Stimulated activated CD4-positive, alpha-beta T cell treated with anti-CD3 and anti-CD28 coated beads, Interleukin-15, amount 100 ng/mL, for 24 hours (primary cell): ENCODE data around the gene RIN1.
A peak's percentile ranks its signal among the peaks of the same experiment; 100 is the strongest.
"Not testable (repeated sequence)": the region's sequence is repeated elsewhere in the genome, so short reads cannot be mapped to it uniquely, and the experiment has no call there.

Experiments used
- DNase-seq: peaks from one replicate; pipeline ENCODE4 v3.0.0-alpha.2; 2020

The RIN1 gene

DNA sequence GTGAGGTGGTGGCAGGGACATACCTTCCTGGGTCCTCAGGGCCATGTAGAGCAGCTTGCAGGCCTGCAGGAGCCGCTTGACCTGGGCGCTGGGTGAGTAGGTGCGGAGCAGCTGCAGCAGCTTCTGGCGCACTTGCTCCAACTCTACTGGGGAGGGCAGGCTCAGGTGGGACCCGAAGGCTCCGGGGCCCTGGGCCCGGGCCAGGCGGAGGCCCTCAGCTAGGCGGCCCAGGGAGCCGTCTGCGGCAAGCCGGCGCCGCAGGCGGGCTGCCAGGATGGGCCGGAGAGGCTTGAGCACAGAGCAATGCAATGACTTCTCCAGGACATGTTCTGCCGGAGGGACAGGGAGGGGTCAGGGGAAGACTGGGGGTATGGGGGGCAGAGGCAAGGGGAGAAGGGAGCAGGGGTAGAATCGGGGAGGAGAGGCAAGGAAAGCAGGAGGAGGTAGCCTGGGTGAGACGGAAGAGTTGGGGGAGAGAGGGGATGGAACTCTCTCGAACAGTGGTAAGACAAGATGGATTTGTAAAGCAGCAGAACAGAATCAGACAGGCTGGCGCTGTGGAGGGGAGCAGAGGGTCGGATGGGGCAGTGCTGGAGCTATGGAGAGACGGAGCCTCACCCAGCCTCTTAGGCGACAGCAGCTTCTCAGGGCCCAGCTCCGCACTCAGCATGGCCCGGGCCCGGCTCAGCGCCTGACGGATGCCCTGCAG lies 2.2 kb downstream of the RIN1 start:
- DNase-seq, result no peak

DNA sequence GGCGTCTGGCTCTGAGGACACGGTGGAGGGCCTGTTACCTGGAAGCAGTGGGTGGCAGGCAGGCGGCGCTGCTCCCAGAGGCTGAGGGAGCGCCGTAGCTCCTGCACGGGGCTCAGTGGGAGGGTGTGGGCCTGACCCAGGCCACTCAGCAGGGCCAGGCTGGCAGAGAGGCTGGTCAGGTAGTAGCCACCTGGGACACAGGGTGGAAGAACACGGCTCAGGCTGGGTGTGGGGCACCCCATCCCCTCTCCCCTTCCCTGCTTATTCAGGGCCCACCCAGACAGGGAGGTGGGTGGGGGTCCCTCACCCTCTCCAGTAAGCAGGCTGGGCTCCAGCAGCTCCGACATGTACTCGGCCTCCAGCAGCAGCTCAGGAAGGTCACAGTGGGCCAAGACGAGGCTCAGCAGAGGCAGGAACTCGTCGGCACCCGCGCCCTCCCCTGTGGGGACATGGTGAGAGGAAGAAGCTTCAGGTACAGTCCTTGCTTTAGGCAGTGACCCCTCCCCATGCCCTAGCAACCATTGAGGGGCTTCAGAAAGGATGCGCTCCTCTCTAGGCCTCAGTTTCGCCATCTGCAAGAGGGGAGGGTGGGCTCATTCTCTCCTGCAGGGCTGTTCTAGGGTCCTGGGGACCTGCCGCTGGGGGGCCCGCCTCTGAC lies 2.9 kb downstream of the RIN1 start:
- DNase-seq, result no peak

DNA sequence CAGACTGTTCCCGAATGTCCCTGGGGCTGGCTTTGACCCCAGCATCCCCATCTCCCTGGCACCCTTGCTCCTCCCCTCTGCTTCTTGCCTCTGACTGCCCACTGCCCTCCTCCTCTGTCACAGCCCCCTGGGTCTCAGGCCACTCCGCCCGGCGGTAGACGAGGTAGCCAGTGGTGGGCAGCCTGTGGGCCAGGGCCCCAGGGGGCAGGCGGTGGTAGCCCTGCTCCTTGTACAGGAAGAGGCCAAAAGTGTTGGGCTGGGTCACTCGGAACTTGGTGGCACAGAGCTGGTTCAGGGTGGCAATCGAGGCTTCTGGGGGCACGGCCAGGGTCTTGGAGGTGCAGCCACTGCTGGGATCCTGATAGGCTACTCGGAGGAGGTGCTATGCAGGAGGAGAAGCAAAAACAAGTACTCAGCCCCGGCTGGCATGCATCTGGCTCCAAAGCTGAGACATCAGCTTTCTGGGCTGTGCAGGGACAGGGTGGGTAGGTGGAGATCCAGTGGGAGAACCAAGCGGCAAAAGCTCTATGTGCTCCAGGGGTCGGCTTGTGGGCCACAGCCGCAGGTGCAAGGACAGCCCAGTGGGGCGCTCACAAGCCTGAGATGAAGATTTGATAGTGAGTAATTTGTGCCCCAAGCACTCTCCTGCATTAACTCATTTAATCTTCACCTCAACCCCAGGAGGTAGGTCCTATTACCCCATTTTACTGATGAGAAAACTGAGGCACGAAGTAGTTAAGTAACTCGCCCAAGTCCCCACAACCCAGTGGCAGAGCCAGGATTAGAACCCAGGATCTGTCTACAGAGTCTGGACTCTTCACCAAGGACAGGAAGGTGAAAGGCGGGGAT lies 3.6 kb downstream of the RIN1 start:
- DNase-seq, result no peak

DNA sequence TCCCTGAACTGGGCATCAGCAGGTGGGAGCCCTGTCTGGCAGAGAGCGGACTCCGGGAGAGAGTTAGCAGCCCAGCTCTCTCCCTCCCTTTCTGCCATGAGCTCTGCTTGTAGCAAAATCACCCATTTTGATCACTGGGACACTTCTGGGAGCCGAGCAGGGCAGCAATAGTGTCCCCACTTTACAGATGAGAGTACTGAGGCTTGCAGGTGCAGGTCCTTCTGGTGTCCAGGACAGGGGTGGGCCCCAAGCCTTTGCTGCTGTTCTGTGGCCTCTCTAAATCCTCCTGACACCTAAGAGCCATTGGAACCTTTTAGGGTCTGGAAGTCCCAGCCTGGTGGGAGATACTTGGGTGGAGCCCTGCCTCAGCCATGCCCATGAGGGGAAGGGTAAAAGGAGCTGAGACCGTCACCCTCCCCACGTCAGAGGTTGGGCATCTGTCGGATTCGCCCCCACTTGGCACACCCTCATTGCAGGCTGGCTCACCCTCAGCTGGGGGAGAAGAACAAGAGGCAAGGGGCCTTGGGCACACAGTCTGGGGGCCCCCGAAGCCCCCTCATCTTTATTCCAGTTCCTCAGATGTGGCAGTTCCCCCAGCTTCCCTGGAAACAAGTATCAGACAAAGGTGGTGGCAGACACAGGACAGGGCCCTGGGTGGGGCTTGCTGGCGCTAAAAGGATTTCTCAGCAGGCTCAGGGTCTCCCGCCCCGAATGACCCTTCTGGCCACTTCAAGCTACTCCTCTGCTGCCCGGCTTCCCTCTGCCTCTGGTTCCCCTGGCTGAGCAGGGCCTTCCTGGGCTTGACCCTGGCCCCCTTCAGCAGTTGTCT lies 4.5 kb downstream of the RIN1 start:
- DNase-seq, result no peak

DNA sequence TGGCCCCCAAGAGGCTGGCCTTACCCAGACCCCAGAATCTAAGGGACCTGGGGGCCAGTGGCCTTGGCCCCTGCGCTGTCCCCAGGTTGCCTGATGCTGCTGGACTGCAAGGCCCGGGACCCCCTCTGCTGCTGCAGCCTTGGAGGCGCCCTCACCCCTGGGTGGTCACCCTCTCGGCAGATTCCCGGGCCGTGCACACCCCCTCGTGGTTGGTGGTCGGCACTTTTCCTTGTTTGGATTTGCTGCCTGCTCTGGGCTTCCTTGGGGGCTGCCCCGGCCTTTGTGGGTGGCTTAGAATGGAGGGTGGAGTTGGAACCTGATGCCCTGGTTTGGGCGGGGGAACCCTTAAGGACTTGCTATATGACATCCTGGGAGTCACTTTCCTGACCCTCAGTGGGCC lies 5.3 kb downstream of the RIN1 start:
- no peak for DNase-seq

DNA sequence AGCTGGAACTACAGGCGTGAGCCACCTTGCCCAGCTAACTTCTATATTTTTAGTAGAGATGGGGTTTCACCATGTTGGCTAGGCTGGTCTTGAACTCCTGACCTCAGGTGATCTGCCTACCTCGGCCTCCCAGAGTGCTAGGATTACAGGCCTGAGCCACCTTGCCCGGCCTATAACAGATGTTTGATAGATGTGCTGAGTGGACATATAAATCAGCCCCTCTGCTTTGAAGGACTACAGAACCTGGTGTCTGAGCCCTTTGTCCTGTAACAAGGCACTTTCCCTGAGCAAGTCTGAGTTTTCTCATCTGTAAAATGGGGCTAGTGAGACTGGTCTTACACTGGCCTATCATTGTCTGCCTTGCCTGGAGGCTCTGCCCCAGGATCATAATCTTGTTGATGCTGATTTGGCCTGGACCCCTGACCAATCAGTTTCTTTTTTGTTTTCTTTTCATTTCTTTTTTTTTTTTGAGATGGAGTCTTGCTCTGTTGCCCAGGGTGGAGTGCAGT lies 7.0 kb downstream of the RIN1 start:
- DNase-seq, result no peak

DNA sequence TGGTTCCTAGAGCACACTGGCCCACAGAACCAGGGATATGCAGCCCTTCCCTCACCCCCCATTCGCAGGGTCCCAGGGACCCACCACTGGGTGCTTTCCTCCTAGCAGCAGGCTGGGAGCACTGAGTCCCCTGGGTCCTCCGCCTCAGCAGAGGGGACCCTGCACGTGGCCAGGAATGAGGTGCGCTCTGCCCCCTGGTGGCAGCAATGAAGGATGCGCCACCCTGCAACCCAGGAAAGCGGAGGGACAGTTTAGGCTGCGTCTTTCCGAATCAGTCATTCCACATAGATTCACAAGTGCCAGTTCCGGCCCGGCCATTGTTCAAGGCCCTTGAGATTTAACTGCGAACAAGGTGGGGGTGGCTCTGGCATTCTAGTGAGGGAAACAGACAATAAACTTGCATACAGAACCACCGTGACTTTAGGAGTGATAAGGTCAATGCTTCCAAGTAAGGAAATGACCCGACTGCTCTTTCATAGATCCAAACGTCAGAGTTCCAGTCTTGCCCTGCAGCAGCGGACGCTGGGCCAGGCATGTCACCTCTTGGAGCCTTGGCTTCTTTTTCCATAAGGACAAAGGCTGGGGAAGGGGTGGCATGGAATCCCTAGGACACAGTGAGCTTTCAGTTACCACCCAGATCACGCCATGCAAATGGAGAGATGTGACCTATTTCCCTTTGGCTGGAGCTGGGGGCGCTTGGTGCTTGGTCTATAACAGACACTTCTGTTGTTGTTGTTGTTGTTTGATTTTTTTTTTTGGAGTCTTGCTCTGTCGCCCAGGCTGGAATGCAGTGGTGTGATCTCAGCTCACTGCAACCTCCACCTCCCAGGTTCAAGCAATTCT lies 7.7 kb downstream of the RIN1 start:
- DNase-seq, result peak; percentile 88

DNA sequence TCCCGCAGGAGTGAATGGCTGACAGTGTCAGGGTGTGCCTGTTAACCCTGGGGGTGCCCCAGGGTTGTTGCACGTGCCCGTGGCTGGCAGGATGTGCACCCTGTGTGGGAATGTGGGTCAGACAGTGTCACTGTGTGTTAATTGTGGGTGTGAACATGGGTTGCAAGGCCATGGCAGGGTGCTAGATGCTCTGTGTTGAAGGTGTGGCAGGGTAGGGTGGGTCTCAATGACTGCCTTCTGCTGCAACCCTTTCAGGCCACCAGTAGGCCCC lies 8.3 kb downstream of the RIN1 start:
- peak; percentile 29 for DNase-seq

DNA sequence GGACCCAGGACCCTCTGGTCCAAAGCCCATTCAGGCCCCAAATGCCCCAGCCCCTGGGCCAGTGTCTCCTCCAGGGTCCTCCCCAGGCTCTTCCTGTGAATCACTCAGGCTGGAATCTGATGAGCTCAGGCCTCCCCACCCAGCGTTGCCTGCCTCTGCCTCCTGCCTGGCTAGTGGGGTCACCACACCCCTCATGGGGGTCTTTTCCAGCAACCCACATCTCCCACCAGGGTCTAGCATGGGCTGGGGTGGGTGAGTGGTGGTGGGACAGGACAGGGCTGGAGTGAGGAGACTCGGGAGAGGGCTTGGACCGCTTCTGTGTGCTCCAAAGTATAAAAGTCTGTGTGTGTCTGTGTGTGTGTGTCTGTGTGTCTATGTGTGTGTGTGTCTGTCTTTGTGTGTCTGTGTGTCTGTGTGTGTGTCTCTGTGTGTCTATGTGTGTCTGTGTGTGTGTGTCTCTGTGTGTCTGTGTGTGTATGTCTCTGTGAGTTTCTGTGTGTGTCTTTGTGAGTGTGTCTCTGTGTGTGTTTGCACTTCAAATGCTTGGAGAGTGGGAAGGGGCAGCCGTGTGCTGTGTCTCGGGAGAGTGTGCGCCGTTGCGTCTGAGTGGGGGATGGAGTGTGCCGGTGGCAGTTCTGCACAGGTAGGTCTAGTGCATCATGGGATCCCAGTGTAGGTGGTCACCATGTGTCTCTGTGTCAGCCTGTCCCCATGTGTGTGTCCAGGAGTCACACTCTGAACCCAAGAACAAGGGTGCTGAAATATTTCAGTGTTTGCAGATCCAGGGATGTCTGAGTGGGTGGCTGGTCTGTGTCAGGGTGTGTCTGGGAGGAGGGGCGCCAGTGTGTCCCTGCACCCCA lies 8.8 kb downstream of the RIN1 start:
- no peak for DNase-seq

DNA sequence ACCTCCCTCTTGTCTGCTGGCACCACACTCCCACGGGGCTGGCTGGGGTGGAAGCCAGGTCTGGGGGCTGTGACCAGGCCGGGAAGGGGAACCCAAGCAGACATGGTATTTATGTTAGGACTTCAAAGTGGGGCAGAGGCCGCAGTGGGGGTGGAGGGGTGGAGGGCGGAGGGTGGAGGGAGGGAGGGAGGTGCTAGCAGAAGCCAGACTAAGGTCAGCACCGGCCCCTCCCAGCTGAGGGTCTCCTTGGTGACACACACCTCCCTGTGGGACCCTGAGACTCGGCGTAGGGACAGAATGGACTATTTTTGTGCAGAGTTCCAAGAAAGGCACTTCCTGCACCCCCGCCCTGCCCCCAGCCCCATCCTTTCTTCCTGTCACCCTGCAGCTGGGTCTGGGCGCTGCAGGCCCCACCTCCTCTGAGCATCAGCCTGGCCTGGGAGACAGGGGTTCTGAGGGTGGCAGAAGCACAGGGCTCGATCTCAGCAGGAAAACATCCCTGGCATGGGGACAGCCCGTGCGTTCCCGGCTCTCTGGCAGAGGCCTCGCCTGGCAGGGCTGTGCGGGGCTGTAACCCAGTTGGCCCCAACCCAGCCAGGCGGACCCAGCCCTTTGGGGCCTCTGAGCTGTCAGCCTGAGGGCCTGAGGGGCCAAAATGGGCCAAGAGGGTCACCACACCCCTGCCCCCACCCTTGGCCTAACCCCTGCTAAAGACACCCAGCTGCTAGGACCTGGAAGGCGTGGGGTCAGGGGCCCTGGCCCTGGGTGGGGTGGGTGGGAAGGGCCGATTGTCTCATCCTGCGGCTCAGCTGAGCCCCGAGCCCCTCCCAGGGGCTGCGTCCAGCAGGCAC lies 9.7 kb downstream of the RIN1 start:
- DNase-seq, result peak; percentile 39

DNA sequence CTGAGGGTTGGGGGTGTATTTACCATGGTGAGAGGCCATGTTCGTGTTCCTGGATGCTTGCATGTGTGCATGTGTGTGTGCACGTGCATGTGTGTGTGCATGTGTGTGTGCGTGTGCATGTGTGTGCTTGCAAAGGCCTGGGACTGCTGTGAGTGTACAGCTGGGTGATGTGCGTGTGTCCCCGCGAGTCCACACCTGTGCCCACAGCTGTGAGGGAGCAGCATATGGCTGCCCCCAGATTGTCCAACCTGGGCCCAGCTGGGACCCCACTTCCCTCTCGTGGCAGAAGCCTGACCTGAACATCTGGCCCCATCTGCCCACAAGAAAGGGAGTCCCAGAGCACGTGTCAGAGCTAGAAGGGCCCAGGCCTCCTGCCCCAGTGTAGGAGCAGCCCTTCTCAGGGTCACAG lies 11.0 kb downstream of the RIN1 start:
- DNase-seq, result no peak

DNA sequence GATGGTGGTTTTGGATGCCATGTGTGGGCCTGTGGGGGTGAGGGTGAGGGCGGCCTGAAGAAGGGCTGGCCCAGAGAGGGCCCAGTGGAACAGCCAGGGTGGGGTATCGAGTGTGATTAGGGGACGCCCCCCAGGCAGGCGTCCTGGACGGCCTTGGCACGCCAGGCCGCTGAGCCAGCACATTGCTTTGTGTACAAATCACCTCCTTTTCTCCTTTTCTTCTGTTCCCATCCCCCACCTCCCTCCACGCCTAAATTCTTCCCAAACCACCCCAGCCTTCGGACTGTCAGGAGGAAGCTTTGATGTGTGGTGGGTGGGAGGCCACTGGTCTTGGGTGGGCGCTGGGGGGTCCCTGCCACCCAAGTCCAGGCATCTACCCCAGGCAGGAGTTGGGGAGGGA lies 11.6 kb downstream of the RIN1 start:
- no peak for DNase-seq

DNA sequence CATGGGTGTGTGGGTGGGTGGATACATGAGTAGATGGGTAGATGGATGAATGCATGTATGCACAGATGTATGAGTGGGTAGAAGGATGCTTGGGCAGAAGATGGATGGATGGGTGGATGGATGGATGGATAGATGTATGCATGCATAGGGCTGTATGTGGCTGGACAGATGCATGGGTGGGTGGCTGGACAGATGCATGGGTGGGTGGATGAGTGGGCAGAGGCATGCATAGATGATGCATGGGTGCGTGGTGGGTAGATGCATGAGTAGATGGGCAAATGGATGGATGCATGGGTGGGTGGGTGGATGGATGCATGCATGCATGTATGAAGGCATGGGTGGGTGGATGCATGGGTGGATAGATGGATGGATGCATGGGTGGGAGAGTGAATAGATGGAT lies 12.6 kb downstream of the RIN1 start:
- DNase-seq, result no peak

DNA sequence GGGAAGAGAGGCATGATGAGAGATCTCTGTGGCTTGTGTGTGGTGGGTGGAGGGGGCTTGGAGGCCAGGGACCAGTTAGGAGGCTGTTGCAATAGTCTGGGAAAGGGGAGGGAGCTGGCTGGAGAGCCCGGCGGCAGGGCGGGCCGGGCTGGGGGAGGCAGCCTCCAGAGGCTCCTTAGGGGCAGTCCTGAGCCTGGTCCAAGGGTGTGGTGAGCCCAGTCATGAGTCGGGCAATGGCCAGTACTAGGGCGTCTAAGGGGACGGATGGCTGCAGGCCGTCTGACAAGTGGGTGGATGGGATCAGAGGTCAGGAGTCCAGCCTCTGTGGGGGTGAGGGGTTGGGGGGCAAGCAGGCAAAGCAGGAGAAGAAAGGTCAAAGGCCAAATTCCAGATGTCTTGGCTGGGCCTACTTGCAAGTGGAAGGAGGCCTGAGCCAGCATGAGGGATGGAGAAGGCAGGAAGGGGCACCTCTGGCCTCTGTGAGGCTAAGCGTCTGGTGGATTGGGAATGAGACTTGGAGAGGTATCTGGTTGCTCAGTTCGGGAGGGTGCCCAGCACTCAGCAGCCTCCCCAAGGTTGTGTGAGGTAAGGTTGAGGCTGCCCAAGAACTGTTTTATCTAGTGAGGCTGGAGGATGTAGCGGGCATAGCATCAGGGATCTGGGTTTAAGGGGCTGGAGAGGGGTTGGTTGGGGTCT lies 13.4 kb downstream of the RIN1 start:
- DNase-seq, result no peak

DNA sequence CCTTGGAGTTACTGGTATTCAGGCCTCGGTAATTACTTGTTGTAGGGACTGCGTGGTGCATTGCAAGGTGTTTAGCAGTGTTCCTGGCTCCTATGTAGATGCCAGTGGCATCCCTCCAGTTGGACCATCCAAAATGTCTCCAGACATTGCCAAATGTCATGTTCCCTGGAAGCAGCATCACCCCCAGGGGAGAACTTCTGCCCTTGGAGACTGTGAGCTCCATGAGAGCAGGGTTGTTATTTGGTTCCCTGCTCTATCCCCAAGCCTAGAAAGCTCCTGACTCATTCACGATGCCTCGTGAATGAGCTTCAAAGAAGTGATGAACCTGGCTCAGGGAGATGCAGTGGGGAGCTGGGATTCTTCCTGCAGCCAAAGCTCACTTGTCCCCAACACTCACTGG lies 14.6 kb downstream of the RIN1 start:
- DNase-seq, result no peak

DNA sequence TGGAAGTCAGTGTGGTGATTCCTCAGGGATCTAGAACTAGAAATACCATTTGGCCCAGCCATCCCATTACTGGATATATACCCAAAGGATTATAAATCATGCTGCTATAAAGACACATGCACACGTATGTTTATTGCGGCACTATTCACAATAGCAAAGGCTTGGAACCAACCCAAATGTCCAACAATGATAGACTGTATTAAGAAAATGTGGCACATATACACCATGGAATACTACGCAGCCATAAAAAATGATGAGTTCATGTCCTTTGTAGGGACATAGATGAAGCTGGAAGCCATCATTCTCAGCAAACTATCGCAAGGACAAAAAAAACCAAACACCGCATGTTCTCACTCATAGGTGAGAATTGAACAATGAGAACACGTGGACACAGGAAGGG lies 15.5 kb downstream of the RIN1 start:
- not testable (repeated sequence) for DNase-seq

DNA sequence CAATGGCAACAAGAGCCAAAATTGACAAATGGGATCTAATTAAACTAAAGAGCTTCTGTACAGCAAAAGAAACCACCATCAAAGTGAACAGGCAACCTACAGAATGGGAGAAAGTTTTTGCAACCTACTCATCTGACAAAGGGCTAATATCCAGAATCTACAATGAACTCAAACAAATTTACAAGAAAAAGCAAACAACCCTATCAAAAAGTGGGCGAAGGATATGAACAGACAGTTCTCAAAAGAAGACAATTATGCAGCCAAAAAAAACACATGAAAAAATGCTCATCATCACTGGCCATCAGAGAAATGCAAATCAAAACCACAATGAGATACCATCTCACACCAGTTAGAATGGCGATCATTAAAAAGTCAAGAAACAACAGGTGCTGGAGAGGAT lies 15.9 kb downstream of the RIN1 start:
- not testable (repeated sequence) for DNase-seq

DNA sequence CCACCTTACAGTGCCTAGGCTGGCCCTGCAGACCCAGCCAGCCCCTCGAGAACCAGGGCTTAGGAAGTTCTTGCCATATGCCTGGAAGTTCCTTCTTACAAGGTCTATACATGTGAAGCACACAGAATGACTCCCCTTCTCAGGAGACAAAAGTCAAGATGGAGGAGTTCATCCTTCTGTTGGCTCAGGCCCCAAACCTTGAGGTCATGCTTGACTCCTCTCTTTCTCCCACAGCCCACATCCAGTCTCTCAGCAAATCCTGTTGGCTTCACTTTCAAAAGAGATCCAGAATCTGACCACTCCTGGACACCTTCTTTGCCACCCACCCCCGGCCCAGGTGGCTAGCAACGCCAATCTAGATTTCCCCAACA lies 17.6 kb downstream of the RIN1 start:
- no peak for DNase-seq
